Suprapubic skin (tissue), 4 donors: ENCODE data around the gene NET1.

Experiments used
- EP300 ChIP-seq: sonication (generic); formaldehyde crosslinking; IDR thresholded peaks from one replicate; pipeline ENCODE4 v1.6.1; 2017; ENCODE audit warnings: antibody characterized with exemption
- POLR2AphosphoS5 ChIP-seq, 3 donors: sonication (generic); formaldehyde crosslinking; IDR thresholded peaks; one replicate each; pipeline ENCODE4 v1.6.1; 2017; ENCODE audit warnings: antibody characterized with exemption in 3 of 3
- TF ChIP-seq, protein P1 (sequence below), 2 donors: fragments of 200-600 bp in 1 of 2; fragments of 450-650 bp in 1 of 2; sonication (generic) in 1 of 2; IDR thresholded peaks; one replicate each; pipeline ENCODE4 v1.5.1; 2016 to 2019; ENCODE audit warnings: antibody characterized with exemption in 2 of 2, mild to moderate bottlenecking in 1 of 2, moderate library complexity in 1 of 2

- TF ChIP-seq, protein P1, sequence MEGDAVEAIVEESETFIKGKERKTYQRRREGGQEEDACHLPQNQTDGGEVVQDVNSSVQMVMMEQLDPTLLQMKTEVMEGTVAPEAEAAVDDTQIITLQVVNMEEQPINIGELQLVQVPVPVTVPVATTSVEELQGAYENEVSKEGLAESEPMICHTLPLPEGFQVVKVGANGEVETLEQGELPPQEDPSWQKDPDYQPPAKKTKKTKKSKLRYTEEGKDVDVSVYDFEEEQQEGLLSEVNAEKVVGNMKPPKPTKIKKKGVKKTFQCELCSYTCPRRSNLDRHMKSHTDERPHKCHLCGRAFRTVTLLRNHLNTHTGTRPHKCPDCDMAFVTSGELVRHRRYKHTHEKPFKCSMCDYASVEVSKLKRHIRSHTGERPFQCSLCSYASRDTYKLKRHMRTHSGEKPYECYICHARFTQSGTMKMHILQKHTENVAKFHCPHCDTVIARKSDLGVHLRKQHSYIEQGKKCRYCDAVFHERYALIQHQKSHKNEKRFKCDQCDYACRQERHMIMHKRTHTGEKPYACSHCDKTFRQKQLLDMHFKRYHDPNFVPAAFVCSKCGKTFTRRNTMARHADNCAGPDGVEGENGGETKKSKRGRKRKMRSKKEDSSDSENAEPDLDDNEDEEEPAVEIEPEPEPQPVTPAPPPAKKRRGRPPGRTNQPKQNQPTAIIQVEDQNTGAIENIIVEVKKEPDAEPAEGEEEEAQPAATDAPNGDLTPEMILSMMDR (IDR thresholded peaks at IDR 0.05), result no peak
- TF ChIP-seq EP300 (no peak), POLR2AphosphoS5 (IDR thresholded peaks at IDR 0.05) (no peak)
Observed at GRCh38 chr10:5497948-5498730, 85.8 kb downstream of the NET1 start.
